NCI-H128 (cell line): Measurements from ENCODE around the gene MAGED4.
"Not testable (repeated sequence)": the region's sequence is repeated elsewhere in the genome, so short reads cannot be mapped to it uniquely, and the experiment has no call there.

ENCODE experiments used
- DNase-seq: peaks from one replicate; lab custom pipeline; 2025; ENCODE audit not compliant: unreplicated experiment; lab: John Stamatoyannopoulos, UW

Gene MAGED4, protein sequence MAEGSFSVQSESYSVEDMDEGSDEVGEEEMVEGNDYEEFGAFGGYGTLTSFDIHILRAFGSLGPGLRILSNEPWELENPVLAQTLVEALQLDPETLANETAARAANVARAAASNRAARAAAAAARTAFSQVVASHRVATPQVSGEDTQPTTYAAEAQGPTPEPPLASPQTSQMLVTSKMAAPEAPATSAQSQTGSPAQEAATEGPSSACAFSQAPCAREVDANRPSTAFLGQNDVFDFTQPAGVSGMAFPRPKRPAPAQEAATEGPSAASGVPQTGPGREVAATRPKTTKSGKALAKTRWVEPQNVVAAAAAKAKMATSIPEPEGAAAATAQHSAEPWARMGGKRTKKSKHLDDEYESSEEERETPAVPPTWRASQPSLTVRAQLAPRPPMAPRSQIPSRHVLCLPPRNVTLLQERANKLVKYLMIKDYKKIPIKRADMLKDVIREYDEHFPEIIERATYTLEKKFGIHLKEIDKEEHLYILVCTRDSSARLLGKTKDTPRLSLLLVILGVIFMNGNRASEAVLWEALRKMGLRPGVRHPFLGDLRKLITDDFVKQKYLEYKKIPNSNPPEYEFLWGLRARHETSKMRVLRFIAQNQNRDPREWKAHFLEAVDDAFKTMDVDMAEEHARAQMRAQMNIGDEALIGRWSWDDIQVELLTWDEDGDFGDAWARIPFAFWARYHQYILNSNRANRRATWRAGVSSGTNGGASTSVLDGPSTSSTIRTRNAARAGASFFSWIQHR

GRCh38 chrX:52184440-52185077 lies at the start of gene MAGED4:
MAGED4 (plus strand) TSS chrX:52184888; CDS start chrX:52185923, 1,035 bp downstream.
- not testable (repeated sequence) for DNase-seq

DNA sequence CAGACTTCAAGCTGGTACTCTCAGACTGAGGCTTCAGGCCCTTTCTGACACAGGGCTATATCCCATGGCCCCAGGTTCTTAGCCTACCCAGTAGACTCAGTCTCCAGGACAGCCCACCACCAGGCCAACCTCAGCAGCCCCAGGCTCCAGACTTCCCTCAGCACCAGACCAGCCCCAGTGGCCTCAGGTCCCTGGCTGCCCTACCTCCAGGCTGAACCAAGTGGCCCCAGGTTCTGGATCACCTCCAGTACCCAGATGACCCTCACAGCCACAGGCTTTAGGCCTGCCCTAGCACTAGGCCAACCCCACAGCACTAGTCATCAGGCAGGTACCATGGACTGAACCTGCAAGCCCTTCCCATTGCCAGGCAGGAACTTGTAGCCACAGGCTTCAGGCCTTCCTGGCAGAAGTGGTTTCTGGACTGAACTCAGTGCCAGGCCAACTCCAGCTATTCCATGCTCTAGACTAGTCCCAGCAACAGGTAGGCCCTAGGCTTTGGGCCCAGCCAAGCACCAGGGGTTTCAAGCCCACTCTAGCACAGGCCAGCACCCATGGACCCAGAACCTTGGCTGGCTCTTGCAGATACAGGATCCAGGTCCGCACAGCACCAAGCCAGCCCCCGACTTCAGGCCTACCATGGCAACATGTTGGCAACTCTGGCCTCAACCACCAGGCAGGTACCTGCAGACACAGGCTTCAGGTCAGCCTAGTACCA lies 45.7 kb upstream of the MAGED4 start:
- no peak for DNase-seq

- DNase-seq, result no peak
These were observed 45.2 kb upstream of the MAGED4 start for GRCh38 chrX:52139545-52139895.

DNA sequence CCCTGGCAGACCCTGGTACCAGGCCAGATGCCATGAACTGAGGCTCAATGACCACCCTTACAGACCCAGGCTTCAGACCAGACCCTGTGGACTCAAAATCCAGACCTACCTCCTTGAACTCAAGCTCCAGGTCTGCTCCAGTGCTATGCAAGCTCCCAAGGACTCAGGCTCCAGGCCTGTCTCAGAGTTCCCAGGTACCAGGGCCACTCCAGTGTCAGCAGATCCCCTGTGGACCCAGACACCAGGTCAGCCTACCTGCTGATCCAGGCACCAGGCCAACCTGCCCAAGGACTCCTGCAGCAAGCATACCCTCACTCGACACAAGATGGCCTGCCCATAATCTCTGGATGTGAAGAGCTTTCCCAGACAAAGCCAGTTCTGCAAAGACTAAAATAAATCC lies 44.7 kb upstream of the MAGED4 start:
- DNase-seq, result no peak

GRCh38 chrX:52150667-52151066 lies 34.0 kb upstream of the MAGED4 start:
- not testable (repeated sequence) for DNase-seq

DNA sequence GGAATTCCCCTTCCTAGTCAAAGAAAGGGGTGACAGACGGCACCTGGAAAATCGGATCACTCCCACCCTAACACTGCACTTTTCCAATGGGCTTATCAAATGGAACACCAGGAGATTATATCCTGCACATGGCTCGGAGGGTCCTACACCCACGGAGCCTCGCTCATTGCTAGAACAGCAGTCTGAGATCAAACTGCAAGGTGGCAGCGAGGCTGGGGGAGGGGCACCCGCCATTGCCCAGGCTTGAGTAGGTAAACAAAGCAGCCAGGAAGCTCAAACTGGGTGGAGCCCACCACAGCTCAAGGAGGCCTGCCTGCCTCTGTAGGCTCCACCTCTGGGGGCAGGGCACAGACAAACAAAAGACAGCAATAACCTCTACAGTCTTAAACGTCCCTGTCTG lies 24.5 kb upstream of the MAGED4 start:
- DNase-seq, result not testable (repeated sequence)

- no peak for DNase-seq
These were observed 17.8 kb upstream of the MAGED4 start for GRCh38 chrX:52166840-52167239.

DNA sequence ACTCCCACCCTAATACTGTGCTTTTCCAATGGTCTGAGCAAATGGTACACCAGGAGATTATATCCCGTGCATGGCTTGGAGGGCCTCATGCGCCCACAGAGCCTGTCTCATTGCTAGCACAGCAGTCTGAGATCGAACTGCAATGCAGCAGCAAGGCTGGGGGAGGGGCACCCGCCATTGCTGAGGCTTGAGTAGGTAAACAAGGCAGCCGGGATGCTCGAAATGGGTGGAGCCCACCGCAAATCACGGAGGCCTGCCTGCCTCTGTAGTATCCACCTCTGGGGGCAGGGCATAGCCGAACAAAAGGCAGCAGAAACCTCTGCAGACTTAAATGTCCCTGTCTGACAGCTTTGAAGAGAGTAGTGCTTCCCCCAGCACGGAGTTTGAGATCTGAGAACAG lies 13.6 kb upstream of the MAGED4 start:
- not testable (repeated sequence) for DNase-seq

GRCh38 chrX:52185078-52185453 lies 378 bp downstream of the MAGED4 start:
- DNase-seq, result not testable (repeated sequence)

DNA sequence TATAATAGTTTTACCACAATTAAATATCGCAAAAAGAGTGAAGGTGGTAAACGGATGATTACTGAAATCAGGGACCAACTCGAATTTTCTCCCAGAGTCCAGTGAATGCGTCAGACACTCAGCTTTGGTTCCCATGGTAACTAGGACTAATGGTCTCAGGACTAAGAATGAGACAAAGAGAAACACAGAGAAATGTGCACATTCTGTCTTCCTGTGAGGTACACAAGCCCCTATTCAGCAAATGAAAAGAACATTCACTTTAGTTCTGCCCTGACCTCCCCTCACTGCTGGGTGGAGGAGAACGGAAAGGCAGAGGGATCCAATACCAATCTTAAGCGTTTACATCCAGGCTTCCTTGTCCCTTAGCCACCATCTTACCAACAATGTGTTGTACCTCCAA lies 26.7 kb downstream of the MAGED4 start:
- DNase-seq, result not testable (repeated sequence)

DNA sequence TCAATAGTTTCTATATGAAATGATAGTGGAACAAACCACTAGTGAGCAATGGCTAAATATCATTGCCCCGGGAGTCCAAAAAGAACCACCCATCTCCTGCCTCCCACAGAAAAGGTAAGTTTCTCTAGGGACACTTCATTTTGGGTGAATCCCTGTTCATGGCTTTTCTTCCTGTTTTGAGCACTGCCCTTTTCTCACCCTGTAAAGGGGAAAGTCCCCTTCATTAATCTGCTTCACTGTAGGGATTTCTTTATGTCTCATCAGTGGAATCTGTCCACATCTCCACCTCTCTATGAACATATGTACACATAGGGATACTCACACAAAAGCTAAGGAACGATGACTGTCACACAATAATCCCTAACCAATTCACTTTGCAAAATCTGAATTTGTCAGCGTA lies 28.6 kb downstream of the MAGED4 start:
- DNase-seq, result no peak

DNA sequence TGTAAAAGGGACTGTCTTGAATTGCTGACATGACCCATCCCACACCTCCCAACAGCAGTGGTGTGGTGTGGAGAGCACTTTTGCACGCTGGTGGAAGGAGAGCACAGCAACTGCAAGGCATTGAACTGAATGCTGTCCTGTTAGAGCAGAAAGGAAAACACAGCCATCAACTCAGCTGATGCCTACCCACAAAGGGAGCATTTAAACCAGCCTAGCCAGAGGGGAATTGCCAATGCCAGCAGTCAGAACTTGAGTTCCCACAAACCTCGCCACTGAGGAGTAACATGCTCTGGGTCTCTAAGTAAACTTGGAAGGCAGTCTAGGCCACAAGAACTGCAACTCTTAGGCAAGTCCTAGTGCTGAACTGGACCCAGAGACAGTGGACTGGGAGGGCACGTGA lies 31.9 kb downstream of the MAGED4 start:
- no peak for DNase-seq

- DNase-seq, result no peak
These were observed 32.9 kb downstream of the MAGED4 start for GRCh38 chrX:52217494-52218160.

- DNase-seq, result no peak
These were observed 36.2 kb downstream of the MAGED4 start for GRCh38 chrX:52220936-52221335.
